GM23248 (cell line): ENCODE results near the gene MRPL48. TPM values are rescaled to one million over a fixed set of nuclear protein-coding genes. Genes with fewer than 3 reads are reported as not detected.
A peak's percentile ranks its signal among the peaks of the same experiment; 100 is the strongest.

Experiments used
- DNase-seq: peaks from one replicate; pipeline ENCODE4 v3.0.0-alpha.2; 2015
- H2AFZ ChIP-seq: fragments of 200-600 bp; sonication (generic); 2 replicates; pipeline ENCODE4 v1.6.1; 2016; ENCODE audit warnings: antibody characterized with exemption
- H3F3A ChIP-seq: fragments of 200-600 bp; sonication (generic); 2 replicates; pipeline ENCODE4 v1.6.1; 2016; ENCODE audit warnings: mild to moderate bottlenecking, antibody characterized with exemption, mixed run types; ENCODE audit not compliant: insufficient read depth
- H3K27ac ChIP-seq: fragments of 200-600 bp; sonication (generic); 2 replicates; pipeline ENCODE4 v1.5.1; 2016; ENCODE audit warnings: mild to moderate bottlenecking
- H3K27me3 ChIP-seq: fragments of 200-600 bp; sonication (generic); replicated peaks from 2 replicates; pipeline ENCODE4 v1.6.1; 2016; ENCODE audit warnings: mild to moderate bottlenecking; ENCODE audit not compliant: insufficient read depth
- H3K36me3 ChIP-seq: fragments of 200-600 bp; sonication (generic); 2 replicates; pipeline ENCODE4 v1.6.1; 2016; ENCODE audit warnings: low read depth, mild to moderate bottlenecking
- H3K4me1 ChIP-seq: fragments of 200-600 bp; sonication (generic); 2 replicates; pipeline ENCODE4 v1.6.1; 2016; ENCODE audit warnings: mild to moderate bottlenecking; ENCODE audit not compliant: insufficient read depth
- H3K4me2 ChIP-seq: fragments of 200-600 bp; sonication (generic); one replicate; pipeline ENCODE4 v1.6.1; 2016; ENCODE audit warnings: mild to moderate bottlenecking; ENCODE audit not compliant: unreplicated experiment
- H3K4me3 ChIP-seq: fragments of 200-600 bp; sonication (generic); 2 replicates; pipeline ENCODE4 v1.5.1; 2016; ENCODE audit warnings: mild to moderate bottlenecking
- H3K79me2 ChIP-seq: fragments of 200-600 bp; sonication (generic); 2 replicates; pipeline ENCODE4 v1.6.1; 2016; ENCODE audit warnings: mild to moderate bottlenecking; ENCODE audit not compliant: insufficient read depth
- H3K9ac ChIP-seq: fragments of 200-600 bp; sonication (generic); 2 replicates; pipeline ENCODE4 v1.6.1; 2016; ENCODE audit warnings: mild to moderate bottlenecking
- H3K9me2 ChIP-seq: fragments of 200-600 bp; sonication (generic); 2 replicates; pipeline ENCODE4 v1.6.1; 2016; ENCODE audit warnings: mixed run types, mild to moderate bottlenecking, moderate library complexity; ENCODE audit not compliant: insufficient read depth
- H3K9me3 ChIP-seq: fragments of 200-600 bp; sonication (generic); one replicate; pipeline ENCODE4 v1.6.1; 2017; ENCODE audit warnings: low read depth
- H4K20me1 ChIP-seq: fragments of 200-600 bp; sonication (generic); 2 replicates; pipeline ENCODE4 v1.6.0; 2016; ENCODE audit not compliant: insufficient read depth
- EZH2 ChIP-seq: fragments of 200-600 bp; sonication (generic); IDR thresholded peaks from 2 replicates; pipeline ENCODE4 v1.6.1; 2018; ENCODE audit warnings: antibody characterized with exemption, mild to moderate bottlenecking; ENCODE audit not compliant: insufficient read depth, poor library complexity, severe bottlenecking
- EZH2phosphoT487 ChIP-seq: fragments of 200-600 bp; sonication (generic); IDR thresholded peaks from 2 replicates; pipeline ENCODE4 v1.6.1; 2018; ENCODE audit warnings: antibody characterized with exemption, moderate library complexity, mild to moderate bottlenecking, low read depth; ENCODE audit not compliant: insufficient read depth
- WGBS, 2 experiments: methylation state at CpG; one replicate each; pipeline ENCODE4 v1.1.6; 2015 to 2017; ENCODE audit warnings: low lambda C conversion rate in 2 of 2, low coverage in 1 of 2; ENCODE audit errors: missing lambda C conversion rate in 2 of 2; 5-methylcytosine and 5-hydroxymethylcytosine counted together
- in situ Hi-C: fragments of 300-500 bp; cut with MboI; formaldehyde crosslinking; loops from 2 replicates; pipeline ENCODE4 v1.15.0; 2020
- polyA plus RNA-seq: library from polyadenylated mRNA; unstranded; fragments of >200 nt; fragmentation: Nextera tagmentation; extraction: Ambion mirVana; gene quantifications from 2 replicates; pipeline ENCODE4 v1.2.1, GENCODE V29; 2016
- total RNA-seq: library from RNA; depleted of rRNA; stranded (reverse); fragments of >200 nt; shearing (Covaris generic); gene quantifications from 2 replicates; pipeline ENCODE4 v1.2.3, GENCODE V29; 2014

MRPL48 gene
- total and polyA plus RNA-seq, 2 experiments from 2014 or later: 21.4 to 40.1 TPM

DNA sequence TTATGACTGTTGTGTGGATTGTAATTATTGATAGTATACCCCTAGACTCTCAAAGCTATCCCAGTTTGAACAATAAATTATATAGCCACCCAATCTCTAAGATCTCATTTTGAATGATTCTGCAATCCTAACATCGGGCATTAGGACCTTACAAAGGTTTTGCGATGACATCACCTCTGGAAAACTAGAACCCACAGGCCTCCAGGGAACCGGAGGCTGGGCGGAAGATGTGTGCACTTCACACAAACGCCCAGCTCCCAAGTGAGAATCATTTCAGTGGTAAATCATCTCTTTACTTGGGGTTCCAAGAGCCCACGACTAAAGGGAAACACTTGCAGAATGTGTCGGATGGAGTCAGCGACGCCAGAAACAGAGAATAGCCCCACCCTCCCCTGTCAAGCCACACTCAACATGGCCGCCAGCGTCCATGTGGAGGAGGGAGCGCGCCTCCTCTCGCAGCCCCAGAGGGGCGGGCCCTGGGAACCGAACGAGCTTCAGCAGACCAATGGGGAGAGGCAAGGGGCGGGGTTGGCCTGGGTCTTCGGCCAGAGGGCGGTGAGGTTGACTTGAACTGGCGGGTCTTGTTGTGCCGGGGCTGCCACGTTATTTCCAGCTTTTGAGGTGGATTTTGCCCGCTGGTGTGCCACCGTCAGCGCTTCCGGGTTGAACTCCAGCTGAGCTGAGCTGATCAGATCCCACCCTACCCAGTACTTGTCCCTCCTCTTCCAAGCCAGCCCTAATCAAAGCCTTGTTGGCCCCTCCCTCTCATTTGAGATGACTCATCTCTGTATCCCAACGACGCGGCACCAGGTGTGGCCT lies 8.4 kb upstream of the MRPL48 start:
- peak overlapping the region; percentile 84 for H2AFZ ChIP-seq
- no peaks in the 10 kb centered on the region for H3K9me2 ChIP-seq
- H3K9ac ChIP-seq: peak overlapping the region; percentile 88
- peak overlapping the region; percentile 72 for H3K4me2 ChIP-seq
- H3K36me3 ChIP-seq: no peaks in the 10 kb centered on the region
- no peaks in the 10 kb centered on the region for H4K20me1 ChIP-seq
- no peaks in the 10 kb centered on the region for H3K79me2 ChIP-seq
- peaks cover 12% of the 10 kb centered on the region for H3F3A ChIP-seq
- no peak for TF ChIP-seq EZH2
- TF ChIP-seq EZH2phosphoT487: no peak
- peak overlapping the region; percentile 77 for H3K4me3 ChIP-seq
- 0 to 2% methylated on average over 23 to 30 of the region's 30 CpGs for WGBS, 2 experiments
- no peaks in the 10 kb centered on the region for H3K27me3 ChIP-seq
- peak; percentile 100 for DNase-seq
- H3K27ac ChIP-seq: peak overlapping the region; percentile 91
- peaks cover 4% of the 10 kb centered on the region; the same call in 1 of the 2 replicates for H3K4me1 ChIP-seq
- in situ Hi-C loops: no loop called here
- H3K9me3 ChIP-seq: no peaks in the 10 kb centered on the region

DNA sequence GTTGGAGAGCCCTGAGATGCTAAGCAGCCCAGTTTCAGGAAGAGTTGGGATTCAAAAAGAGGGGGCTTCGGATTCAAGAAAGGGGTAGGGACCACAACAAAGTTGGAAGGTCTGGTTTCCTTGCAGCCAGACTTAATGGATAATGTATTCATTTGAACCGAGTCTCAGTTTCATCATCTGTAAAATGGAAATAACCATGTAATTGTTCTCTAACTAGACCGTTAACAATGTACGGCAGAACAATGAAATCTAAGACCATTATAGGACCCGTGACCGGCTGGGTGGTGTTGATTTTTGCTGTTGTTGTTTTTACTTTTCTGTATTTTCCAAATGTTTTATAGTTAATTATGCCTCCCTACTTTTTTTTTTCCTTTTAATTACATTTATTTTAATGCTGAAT lies 6.4 kb upstream of the MRPL48 start:
- no peak overlapping the region for H3K4me2 ChIP-seq
- no peaks in the 10 kb centered on the region for H3K79me2 ChIP-seq
- no peaks in the 10 kb centered on the region for H3K36me3 ChIP-seq
- WGBS, 2 experiments: 88 to 90% methylated on average over 6 of the region's 6 CpGs
- H3K9ac ChIP-seq: no peak overlapping the region
- no peak for TF ChIP-seq EZH2phosphoT487
- no peak for TF ChIP-seq EZH2
- peaks cover 12% of the 10 kb centered on the region for H3F3A ChIP-seq
- H3K4me3 ChIP-seq: no peak overlapping the region
- no peaks in the 10 kb centered on the region for H3K27me3 ChIP-seq
- no peaks in the 10 kb centered on the region for H3K9me3 ChIP-seq
- no peak overlapping the region for H3K27ac ChIP-seq
- no peaks in the 10 kb centered on the region for H3K9me2 ChIP-seq
- DNase-seq: no peak
- no peak overlapping the region for H2AFZ ChIP-seq
- in situ Hi-C loops: no loop called here
- no peaks in the 10 kb centered on the region for H4K20me1 ChIP-seq
- H3K4me1 ChIP-seq: peaks cover 4% of the 10 kb centered on the region; the same call in 1 of the 2 replicates

DNA sequence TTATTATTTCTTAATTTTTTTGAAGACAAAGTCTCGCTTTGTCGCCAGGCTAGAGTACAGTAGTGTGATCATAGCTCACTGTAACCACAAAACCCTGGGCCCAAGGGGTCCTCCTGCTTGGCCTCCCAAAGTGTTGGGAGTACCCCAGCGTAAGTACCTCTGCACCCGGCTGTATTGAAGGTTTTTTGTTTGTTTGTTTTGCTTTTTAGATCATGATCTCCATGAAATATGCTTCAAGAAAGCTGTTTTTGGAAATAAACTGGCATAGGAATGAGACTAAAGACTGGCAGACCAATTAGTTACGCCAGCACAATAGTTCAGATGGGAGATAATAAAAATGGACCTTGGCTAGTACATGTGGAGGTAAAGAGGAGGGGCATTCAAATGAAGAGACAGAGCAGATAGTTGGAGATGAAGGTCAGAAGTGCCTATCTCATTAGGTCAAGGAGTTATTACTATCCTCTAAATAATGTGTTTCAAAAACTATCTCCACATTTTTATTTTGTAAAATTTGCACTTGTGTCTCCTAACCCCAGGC lies 4.1 kb upstream of the MRPL48 start:
- Histone ChIP-seq H3K4me3 (no peak overlapping the region), H3K9ac (no peak overlapping the region), H3K9me3 (no peaks in the 10 kb centered on the region), H3K4me2 (no peak overlapping the region), H3K4me1 (peaks cover 10% of the 10 kb centered on the region), H3K9me2 (no peaks in the 10 kb centered on the region), H4K20me1 (no peaks in the 10 kb centered on the region), H3K27ac (no peak overlapping the region), H3K79me2 (0 out of 2 replicates have a peak, but pooled peaks cover under 1% of the 10 kb centered on the region), H3K36me3 (no peaks in the 10 kb centered on the region), H2AFZ (no peak overlapping the region), H3F3A (peaks cover 12% of the 10 kb centered on the region), H3K27me3 (no peaks in the 10 kb centered on the region)
- in situ Hi-C loops: no loop called here
- TF ChIP-seq EZH2phosphoT487 (no peak), EZH2 (no peak)
- WGBS, 2 experiments: 83 to 85% methylated on average over 5 of the region's 5 CpGs
- DNase-seq: no peak

DNA sequence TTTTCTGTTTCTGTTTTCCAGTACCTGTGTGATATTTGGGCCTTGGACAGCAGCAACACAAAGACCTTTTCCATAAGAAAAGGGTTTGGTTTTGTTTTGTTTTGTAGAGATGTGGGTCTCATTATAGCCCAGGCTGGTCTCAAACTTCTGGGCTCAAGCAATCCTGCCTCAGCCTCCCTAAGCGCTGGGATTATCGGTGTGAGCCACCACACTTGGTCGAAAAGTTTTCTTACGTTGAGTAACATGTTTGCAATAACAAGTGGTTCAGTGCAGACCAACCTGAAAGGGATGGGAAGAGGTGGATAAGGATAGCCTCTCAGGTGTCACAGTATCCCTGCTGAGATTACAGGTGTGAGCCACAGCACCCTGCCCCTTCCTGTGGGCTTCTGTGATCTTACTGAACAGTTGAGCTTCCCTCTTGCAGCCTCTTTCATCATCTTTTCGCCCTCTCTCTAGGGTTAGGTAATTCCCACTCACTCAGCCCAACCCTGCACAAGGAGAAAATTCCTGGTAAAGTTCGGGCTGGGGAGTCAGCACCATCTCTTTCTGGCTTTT lies 3.5 kb upstream of the MRPL48 start:
- Histone ChIP-seq H3K79me2 (peaks cover 6% of the 10 kb centered on the region), H3K4me3 (no peak overlapping the region), H3K27me3 (no peaks in the 10 kb centered on the region), H3F3A (peaks cover 14% of the 10 kb centered on the region; the same call in 1 of the 2 replicates), H3K27ac (no peak overlapping the region), H3K9me2 (no peaks in the 10 kb centered on the region), H3K9ac (no peak overlapping the region), H2AFZ (no peak overlapping the region), H3K4me2 (no peak overlapping the region), H3K4me1 (peaks cover 14% of the 10 kb centered on the region), H3K9me3 (no peaks in the 10 kb centered on the region), H3K36me3 (no peaks in the 10 kb centered on the region), H4K20me1 (no peaks in the 10 kb centered on the region)
- TF ChIP-seq EZH2 (no peak), EZH2phosphoT487 (no peak)
- in situ Hi-C loops: no loop called here
- WGBS, 2 experiments: 92% methylated on average over 6 of the region's 6 CpGs
- peak; percentile 12 for DNase-seq
